Fibroblast of lung (primary cell): ENCODE measurements around the gene TMEM106C.

ENCODE experiments used
- EZH2 ChIP-seq: IDR thresholded peaks from 2 replicates; pipeline ENCODE4 v1.5.1; 2012; ENCODE audit warnings: low read length, control low read depth, mild to moderate bottlenecking; ENCODE audit errors: missing control alignments
- TF ChIP-seq, protein P1 (sequence below), 2 donors: IDR thresholded peaks in 1 of 2; conservative IDR thresholded peaks in 1 of 2; 1 replicate in 1 of 2; 2 replicates in 1 of 2; pipeline ENCODE4 v1.5.1; 2011 to 2012; ENCODE audit warnings: low read length in 2 of 2, control low read depth in 1 of 2, inconsistent platforms in 1 of 2, low read depth in 1 of 2, mild to moderate bottlenecking in 1 of 2

- TF ChIP-seq, protein P1, sequence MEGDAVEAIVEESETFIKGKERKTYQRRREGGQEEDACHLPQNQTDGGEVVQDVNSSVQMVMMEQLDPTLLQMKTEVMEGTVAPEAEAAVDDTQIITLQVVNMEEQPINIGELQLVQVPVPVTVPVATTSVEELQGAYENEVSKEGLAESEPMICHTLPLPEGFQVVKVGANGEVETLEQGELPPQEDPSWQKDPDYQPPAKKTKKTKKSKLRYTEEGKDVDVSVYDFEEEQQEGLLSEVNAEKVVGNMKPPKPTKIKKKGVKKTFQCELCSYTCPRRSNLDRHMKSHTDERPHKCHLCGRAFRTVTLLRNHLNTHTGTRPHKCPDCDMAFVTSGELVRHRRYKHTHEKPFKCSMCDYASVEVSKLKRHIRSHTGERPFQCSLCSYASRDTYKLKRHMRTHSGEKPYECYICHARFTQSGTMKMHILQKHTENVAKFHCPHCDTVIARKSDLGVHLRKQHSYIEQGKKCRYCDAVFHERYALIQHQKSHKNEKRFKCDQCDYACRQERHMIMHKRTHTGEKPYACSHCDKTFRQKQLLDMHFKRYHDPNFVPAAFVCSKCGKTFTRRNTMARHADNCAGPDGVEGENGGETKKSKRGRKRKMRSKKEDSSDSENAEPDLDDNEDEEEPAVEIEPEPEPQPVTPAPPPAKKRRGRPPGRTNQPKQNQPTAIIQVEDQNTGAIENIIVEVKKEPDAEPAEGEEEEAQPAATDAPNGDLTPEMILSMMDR (conservative IDR thresholded peaks at IDR 0.05 in 1 of 2, IDR thresholded peaks at IDR 0.05 in 1 of 2; ENCODE audit: low read depth in 1 of 2, low read length in 2 of 2), result no peak
- no peak for TF ChIP-seq EZH2
Observed at GRCh38 chr12:47942614-47943225, 20.7 kb upstream of the TMEM106C start.
